ENCODE measurements around the gene DNAAF6.

The DNAAF6 gene

GRCh38 chrX:107293056-107293455 is 86.6 kb downstream of the DNAAF6 start:
- no peak for DNase-seq (ENCODE audit: low spot score)

All from left forelimb (tissue), 1 donor.